CD4-positive, alpha-beta T cell treated with Interferon gamma for 1 hour (primary cell): ENCODE data around the gene KDM4B.
"Not testable (repeated sequence)": the region's sequence is repeated elsewhere in the genome, so short reads cannot be mapped to it uniquely, and the experiment has no call there.

Experiments
- DNase-seq: peaks from one replicate; pipeline ENCODE4 v3.0.0-alpha.2; 2020

Gene KDM4B

DNA sequence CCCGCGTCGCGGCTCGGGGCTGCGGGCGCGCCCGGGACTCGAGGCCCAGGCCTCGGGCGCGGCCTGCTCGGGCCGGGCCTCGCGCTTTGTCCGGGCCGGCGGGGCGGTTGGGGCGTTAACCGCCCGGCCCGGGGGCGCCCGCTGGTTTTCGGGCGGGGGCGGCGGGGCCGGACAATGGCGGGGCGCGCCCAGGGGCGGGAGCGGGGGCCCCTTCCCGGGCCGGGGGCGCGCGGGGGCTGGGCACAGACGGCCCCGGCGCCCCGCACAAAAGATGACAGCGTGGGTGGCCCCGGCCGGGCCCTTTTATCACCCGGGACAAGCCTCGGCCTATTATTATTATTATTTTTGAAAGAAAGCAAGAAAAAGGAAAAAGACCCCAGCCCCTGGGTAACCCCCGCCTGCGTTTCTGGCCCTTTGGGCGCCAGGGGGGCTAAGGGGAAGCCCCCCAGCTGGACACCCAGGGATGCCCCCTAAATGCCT is 419 bp downstream of the KDM4B start:
- no peak for DNase-seq

DNA sequence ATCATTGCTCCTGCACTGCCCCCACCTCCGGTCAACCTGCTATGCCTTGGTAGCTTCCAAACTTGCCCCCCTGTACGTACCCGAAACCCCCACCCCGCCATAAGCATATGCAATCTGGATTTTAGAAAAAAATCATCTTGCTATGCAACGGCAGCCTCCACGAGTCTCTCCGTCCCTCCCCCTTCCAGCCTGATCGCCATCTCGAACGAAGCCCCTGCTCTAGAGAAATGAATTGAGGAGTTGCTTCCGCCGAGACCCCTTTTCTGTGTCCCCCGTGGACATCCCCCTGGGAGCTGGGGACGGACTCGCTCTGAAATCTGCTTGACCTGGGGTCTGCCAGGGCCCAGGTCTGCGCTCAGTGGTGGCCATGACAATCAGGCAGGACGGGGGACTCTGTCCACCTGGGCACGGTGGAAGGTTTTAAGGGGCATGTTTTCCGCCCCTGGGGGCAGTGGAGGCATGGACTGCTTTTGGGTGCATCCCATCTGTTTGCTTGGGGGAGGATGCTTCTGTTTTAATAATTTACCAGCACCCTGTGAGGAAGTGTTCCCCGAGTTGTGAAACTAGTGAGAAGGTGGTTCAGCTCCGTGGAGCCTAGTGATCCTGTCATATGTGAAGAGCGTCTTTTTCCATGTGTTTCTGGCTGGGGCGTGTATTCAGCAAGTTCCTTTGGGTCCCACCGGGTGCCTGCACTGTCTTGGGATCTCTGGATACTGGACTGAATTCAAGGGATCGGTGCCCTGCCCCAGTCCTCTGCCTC is 1.0 kb downstream of the KDM4B start:
- DNase-seq, result no peak

DNA sequence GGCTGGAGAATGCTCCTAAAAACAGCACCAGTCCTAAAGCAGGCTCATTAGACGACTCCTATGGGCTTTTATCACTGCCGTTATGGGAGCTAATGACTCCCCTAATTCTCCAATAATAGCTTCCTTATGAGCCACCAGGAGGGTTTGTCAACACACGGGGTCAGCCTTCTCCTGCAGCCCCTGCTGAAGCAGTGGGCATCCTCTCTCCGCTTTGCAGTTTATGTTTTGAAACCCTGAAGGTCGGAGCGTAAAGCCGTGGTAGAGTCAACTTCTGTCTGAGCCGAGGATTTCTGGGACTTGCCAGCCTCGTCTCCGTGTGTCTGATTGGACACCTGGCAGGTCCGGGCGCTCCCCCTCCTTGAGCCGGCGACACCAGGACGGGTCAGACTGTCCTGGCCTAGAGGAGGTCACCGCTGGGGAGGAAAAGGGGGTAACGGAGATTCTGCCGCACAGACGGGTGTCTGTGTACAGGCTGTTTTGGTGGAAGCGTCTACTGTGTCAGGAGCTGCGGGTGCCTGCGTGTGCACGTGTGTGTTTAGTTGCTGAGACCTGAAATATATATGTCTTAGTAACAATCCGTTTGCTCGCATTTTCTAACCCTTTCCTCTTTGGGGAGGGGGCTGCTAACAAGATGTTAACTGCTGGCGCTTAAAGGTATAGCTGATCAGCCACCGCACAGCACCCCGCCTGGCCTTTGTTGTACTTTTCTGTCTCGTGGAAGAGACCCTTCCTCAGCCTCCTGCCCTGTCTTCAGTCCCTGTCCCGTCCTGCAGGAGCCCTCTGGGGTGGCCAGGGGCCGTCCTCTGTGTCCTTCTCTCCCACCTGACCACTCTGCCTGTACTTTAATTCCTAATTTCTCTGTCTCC is 1.9 kb downstream of the KDM4B start:
- DNase-seq, result no peak

DNA sequence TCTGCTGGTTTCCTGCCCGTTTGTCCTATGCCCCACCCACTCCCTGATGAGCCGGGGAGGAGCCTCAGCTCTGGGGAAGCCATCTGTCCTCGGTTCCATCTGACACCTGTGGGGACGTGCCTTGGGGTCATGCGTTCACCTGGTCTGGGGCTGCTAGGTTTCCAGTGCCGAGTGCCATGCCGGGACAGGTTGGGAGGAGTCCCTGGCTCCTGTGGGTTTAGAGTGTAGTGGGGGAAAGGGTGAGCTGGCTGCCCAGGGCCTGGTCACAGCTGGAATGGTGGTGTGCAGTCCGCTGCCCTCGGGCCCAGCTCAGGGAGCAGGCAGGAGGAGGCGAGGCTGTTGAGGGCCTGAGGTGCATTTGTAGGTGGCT is 2.5 kb downstream of the KDM4B start:
- no peak for DNase-seq

DNA sequence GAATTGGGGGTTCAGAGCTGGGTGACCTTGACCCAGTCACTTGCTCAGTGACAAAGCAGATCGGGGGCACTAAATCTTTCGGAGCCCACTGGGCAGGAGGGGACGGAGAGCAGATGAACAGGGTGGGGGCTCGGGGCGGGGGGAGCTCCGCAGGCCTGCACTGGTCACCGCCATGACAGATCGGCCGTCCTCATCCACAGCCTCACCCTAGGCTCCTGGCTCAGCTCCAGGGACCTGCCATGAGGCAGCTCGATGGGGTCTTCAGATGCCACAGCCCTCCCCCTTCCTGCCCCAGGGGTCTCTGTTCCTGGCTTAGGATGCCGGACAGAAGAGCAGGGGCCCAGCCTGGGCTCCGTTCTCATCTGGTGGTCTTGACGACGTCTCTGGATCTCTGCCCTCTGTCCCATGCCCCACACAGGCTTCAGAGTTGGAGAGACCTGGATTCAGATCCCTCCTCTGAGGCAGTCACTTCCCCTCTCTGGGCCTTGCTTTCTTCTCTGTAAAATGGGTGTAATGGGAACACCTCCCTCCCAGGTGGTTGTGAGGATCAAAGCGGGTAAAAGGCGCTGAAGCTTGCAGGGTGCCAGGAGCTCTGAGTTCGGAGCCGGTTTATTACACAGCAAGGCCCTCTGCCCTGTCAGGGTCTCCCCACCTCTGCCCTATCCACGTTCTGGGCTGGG is 3.0 kb downstream of the KDM4B start:
- DNase-seq, result no peak

DNA sequence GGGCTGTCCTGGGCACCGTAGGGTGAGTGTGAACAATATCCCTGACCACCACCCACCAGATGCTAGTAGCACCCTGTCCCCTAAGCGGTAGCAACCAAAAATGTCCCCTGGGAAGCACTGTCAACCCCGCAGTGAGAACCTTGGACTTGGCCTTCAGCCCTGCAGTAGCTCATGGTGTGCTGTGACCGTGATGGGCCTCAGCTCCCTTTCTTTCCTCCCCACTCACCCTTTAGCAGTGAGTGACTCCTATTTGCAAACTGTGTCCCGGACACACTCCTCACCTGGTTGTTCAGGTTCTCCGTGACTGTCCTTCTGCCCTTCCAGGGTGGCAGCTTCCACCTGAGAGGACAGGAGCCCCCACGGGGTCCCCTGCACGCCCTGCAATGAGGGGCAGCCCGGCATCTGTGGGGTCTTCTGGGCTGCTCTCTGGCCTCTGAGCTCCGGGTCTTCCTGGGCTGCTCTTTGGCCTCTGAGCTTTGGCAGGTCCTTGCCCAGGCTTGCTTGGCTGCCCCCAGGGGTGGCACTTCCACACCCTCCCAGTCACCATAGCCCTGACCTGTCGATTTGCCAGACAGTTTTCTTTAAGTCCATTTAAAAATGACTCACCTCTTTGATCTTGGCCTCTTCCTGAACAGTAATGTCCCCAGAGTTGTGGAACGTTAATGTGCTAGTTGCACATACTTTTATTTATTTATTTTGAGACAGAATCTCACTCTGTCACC is 3.8 kb downstream of the KDM4B start:
- DNase-seq, result no peak

DNA sequence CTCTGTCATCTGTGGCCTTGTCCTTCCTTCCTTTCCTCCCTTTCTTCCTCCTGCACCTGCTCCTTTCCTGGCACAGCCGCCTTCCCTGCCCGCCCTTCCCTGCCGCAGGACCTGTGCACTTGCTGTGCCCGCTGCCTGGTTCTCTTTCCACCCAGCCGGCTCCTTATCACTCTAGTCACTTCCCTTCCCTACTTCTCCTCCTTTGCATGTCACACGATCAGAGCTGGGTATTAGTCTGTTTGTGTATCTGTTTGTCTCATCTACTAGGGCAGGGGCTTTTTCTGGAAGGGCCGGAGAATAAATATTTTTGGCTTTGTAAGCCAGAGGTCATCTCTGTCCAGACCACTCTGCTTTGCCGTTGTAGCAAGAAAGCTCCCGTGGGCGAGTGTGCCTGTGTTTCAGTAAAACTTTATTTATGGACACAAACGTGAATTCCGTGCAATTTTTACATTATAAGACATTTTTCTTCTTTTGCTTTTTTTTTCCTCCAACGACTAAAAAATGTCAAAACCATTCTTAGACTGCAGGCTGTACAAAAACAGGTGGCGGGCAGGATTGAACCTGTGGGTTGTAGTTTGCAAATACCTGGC is 6.1 kb downstream of the KDM4B start:
- no peak for DNase-seq

DNA sequence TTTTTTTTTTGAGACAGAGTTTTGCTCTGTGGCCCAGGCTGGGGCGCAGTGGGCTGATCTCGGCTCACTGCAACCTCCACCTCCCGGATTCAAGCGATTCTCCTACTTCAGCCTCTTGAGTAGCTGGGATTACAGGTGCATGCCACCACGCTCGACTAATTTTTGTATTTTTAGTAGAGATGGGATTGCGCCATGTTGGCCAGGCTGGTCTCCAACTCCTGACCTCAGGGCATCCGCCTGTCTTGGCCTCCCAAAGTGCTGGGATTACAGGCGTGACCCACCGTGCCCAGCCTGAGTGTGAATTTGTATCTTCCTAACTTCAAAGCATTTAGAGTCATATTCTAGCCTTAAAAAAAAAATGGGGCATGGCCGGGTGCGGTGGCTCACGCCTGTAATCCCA is 6.7 kb downstream of the KDM4B start:
- DNase-seq, result not testable (repeated sequence)

DNA sequence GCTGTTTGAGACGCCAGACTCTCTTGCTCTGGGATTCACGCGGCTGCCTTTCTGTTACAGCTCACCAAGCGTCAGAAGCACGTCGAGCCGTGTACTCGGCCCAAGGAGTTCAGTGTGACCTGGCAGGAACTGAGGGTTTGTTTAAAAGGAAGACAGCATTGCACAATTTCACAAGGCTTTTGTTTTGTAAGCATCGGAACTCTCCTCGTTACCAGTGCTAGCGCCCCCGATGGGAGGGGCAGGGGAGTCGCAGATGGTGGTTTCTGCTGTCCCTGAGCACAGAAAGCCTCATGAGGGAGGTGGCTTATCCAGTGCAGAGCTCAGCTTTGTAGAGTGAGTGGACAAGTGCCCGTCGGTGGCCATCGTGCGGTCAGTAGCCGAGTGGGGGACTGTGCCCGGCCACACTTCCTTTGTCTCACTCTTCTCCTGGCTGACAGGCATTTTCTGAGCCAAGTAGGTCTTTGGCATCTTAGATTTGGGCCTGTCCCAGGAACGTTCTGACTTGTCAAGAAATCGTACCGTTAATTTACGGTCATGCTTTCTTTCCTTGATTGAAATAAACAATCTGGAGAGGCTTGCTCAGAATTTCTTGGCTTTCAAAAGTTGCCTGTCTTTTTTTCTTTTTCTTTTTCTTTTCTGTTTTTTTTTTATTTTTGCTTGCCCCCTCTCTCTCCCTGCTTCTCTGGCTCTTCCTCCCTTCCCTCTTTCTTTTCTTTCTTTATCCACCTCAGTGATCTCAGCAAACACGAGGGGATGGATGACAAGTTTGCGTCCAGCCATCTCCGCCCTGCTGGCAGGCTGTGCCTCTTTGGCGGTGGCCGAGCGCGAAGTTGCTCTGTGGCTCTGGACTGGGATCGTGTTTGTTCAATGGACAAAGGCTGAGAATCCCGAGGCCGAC is 7.7 kb downstream of the KDM4B start:
- DNase-seq, result peak; percentile 71

DNA sequence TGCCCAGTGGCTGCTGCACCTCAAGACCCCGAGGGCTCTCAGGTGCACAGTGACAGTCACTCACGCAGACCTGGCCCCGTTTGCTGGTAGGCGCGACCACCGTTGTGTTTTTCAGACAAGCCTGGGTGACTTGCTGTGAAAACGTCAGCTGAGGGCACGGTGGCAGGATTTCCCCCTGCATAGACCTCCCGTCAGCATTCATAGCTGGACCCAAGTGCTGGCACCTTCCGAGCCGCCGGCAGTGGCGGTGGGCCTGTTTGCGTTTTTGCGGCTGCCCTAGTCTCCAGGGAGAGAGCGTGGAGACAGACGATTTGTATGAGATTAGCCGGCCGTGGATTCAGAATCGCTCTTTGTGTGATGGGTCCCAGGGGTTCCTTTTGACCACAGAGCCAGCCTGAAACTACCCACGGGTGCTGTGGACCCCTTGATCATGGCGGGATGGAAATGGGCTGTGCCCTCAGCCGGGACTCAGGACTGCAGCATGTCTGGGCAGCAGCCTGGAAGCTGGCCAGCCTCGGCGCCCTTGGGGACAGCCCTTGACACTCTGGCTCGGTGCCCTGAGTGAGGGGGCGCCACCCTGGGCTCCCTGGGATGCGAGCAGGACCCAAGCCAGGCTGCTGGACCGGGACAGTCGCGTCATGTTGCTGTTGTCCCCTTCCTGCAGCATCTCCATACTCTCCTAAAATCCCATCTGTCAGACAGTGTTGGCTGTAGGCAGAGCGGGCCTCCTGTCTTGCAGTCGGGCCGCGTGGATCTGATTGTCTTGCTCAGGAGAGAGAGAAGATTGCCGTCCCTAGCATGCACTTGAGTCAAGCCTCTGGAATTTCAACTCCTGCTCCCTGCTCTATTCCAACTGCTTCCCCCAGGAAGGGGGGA is 8.6 kb downstream of the KDM4B start:
- DNase-seq, result no peak

DNA sequence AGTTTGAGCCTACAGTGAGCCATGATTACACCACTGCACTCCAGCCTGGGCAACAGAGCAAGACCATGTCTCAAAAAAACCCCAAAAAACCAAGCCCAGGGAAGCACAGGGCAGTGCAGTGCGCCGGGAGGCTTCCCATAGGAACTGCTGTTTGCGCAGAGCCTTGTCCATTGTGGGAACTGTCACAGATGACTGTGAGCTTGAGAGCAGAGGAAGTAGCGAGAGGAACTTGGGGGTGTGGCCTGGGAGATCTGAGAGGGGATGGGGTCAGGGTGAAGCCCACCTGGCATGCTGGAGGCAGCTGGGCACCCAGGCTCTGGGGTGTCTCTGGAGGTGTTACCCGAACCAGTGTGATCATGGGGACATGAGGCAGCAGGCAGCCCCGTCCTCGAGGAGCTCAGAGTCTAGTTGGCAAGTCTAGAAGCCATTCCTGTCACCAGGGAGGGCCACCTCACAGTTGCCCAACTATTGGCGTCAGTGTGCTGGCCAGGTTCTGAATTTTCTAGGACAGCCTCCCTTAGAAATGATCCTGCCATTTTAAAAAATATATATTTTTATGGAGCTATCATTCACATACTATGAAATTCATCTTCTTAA is 10.4 kb downstream of the KDM4B start:
- DNase-seq, result no peak

DNA sequence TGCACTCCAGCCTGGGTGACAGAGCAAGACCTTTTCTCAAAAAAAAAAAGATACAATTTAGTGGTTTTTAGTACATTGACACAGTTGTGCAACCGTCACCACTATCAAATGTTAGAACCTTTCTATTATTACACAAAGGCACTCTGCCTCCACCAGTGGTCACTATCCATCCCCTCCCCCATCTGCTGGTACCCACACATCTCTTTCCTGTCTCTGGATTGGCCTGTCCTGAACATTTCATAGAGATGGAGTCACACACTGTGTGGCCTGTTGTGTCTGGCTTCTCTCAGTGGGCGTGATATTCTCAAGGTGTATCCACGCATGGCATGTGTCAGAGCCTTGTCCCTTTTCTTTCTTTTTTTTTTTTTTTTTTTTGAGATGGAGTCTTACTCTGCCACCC is 11.2 kb downstream of the KDM4B start:
- no peak for DNase-seq

DNA sequence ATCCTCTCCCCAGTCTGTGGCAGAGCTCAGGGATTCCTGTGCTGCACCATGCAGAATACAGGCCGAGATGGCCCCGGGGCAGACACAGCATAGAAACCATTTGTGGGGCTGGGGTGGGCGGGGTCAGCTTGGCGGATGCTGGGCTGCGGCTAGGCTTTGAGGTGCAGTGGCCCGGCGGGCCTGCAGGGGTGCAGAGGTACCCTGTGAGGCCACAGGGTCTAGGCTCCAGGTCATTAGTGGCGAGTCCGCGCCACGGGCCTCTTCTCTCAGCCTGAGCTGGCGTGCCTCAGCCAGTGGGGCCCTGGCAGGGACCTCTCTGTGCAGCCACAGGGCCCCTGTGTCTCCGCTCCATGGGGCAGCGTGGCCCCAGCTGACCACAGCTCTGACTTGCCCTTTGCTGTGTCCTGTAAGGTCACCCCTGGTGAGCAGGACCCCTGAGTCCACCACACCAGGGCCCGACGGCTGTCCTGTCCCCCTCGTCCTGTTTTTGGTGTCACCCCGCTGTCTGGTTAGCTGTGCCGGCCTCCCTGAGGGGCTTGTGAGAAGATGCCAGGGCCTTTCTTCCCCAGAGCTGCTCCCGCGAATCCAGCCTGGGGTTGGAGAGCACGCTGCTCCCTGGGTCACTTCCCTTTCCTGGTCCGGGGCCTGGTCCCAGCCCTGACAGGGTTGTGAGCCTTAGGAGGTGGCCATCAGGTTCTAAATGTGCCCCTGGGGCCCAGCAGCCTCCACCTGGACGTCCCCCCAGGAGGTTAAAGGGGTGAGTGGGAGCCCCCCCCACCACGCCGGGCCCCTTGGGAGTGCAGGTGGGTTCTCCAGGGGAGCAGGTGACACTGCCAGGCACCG is 12.1 kb downstream of the KDM4B start:
- no peak for DNase-seq

DNA sequence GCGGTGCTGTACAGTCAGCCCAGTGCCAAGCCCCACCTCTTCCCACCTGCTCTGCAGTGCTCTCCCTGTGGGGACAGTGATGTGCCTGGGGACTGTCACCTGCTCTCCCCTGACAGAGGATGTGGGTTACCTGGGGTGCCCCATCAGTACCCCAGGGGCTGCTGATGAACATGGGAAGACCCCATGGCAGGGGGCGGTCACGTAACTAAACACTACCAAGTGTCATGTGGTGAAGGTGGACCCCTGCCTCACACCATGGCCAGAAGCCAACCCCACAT is 12.7 kb downstream of the KDM4B start:
- DNase-seq, result no peak

DNA sequence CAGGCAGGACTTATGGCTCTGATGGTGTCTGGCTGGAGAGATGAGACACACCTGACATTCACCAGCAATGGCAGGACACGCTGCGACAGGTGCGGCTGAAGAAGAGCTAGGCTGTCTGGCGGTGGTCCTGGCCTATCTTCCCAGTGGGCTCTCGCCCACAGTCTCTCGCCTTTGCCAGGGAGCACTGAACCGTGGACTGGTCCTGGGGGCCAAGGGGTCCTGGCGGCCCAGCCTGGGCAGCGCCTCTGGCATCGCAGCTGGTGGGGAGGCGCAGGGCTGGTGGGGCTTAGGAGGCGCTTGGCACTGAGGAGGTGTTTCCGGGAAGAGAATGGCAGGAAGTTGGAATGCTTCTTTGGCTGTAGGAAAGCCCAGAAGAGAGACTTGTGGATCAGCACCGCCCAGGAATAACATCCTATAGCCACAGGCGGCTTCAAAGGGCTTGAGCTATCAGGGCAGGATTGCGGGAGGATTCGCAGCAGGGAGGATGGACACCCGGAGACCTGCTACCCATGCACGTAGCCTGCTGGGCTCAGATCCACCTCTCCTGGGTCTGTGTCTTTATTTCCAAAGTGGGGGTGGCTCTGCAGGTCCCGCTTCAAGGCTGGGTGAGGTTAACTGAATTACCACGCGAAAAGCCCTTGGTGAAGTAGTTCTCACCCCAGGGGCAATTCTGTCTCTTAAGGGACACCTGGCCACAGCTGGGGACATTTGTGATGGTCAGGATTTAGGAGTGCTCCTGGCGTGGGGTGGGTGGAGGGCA is 14.6 kb downstream of the KDM4B start:
- no peak for DNase-seq

DNA sequence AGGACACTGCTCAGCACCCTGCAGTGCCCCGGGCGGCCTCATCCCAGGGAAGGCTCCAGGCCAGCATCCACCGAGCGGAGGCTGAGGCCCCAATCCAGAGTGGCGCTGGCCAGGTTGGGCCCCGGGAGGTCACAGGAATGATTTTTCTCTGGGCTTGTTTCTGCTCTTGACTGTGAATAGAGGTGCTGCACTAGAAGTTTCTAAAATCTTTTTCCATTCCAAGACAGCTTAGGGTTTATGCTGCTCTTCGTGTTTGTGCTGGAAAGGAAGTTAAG is 15.1 kb downstream of the KDM4B start:
- no peak for DNase-seq

DNA sequence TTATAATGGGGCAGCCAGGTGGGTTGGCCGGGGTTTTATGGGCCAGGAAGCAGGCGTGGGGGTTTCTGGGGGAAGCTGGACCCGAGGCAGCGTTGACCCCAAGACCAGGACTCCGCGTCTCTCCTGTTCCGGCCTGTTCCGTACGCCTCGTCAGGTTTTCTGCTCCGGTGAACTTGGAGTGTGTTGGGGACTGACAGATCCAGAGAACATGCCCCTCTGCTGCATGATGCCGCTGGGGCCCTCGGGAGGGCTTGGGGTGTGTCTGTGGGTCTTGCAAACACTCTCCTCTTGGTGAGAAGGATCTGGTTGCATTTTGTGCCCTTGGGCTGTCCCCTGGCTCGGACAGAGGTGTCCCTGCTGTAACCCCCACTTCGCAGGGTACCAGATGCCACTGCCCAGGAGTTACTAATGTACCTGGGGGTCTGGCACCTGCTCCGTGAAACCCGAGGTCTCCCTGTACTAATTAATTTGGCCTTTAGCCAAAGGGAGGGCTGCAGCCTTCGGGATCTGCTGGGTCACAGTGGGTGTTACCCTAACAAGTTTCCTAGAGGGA is 15.6 kb downstream of the KDM4B start:
- no peak for DNase-seq

DNA sequence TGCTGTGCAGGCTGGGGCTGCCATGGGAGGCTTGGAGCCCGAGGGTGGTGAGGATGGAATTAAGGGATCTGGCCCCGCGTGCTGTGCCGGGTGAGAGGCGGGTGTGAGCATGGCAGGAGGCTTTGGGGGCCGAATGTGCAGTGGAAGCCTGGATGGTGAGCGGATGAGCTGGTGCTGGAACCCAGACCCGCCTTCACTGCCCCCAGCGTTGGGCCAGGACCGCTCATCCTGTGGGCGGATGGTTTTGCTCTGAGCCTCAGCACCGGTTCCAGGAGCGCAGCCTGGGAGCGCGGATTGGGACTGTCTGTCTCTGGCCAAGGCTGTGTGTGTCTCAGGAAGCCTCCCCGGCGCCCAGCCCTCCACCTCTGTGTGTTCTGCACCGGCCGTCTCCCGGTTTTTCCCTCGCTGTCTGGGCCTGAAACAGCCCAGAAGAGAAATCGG is 16.7 kb downstream of the KDM4B start:
- no peak for DNase-seq
